ENCODE results near the gene OR5AU1. TPM values are rescaled to one million over a fixed set of nuclear protein-coding genes. Genes with fewer than 3 reads are reported as not detected.

OR5AU1 gene
- polyA plus RNA-seq, 1 donor (not counting 4 experiments of a cell fraction or from before 2014, with no cell fraction given), result not detected

GRCh38 chr14:21192875-21193535 lies 37.1 kb upstream of the OR5AU1 start:
- Histone ChIP-seq H3K9ac (ENCODE audit: control insufficient read depth, extremely low read depth, insufficient read depth, low read length) (no peak overlapping the region), H3K79me2 (ENCODE audit: control insufficient read depth, insufficient read depth, low read length) (no peaks in the 10 kb centered on the region), H3K36me3 (ENCODE audit: control insufficient read depth in 2 of 2, extremely low read depth in 1 of 2, insufficient read depth in 2 of 2, low read length in 2 of 2) (no peaks in the 10 kb centered on the region), H3K27ac (ENCODE audit: control insufficient read depth, insufficient read depth, low read length) (no peak overlapping the region), H3K4me1 (ENCODE audit: control insufficient read depth, extremely low read depth, insufficient read depth, low read length) (no peaks in the 10 kb centered on the region), H4K20me1 (ENCODE audit: control insufficient read depth, extremely low read depth, insufficient read depth, low read length) (no peaks in the 10 kb centered on the region), H3K4me3 (ENCODE audit: control insufficient read depth in 2 of 3, extremely low read depth in 1 of 3, insufficient read depth in 2 of 3, low read depth in 1 of 3, low read length in 3 of 3) (no peak overlapping the region), H3K9me1 (ENCODE audit: control insufficient read depth, extremely low read depth, insufficient read depth, low read length) (no peaks in the 10 kb centered on the region), H2AFZ (ENCODE audit: control insufficient read depth, low read length) (no peak overlapping the region), H3K27me3 (ENCODE audit: control insufficient read depth, extremely low read depth, insufficient read depth, low read length) (peaks cover 10% of the 10 kb centered on the region), H3K9me3 (ENCODE audit: control insufficient read depth, low read depth, low read length) (no peaks in the 10 kb centered on the region), H3K4me2 (ENCODE audit: control insufficient read depth, extremely low read depth, insufficient read depth, low read depth, low read length) (no peak overlapping the region)
- DNase-seq (ENCODE audit: low read depth, low spot score) (no peak), FAIRE-seq (no peak)
- TF ChIP-seq EZH2 (IDR thresholded peaks at IDR 0.05; ENCODE audit: low read length) (no peak), CTCF (optimal IDR thresholded peaks at IDR 0.05 in 1 of 3, IDR thresholded peaks at IDR 0.05 in 1 of 3, conservative IDR thresholded peaks at IDR 0.05 in 1 of 3; ENCODE audit: extremely low read depth in 1 of 3, insufficient read depth in 2 of 3, low read length in 3 of 3) (no peak)
- dilution Hi-C loops (cut with MboI; ENCODE audit: extremely low pct_ligation_motif_present, low sequenced_read_pairs), result no loop called here

- no peaks in the 10 kb centered on the region for H3K9me1 ChIP-seq (ENCODE audit: control insufficient read depth, extremely low read depth, insufficient read depth, low read length)
- dilution Hi-C loops (cut with MboI; ENCODE audit: extremely low pct_ligation_motif_present, low sequenced_read_pairs), result no loop called here
- H3K27me3 ChIP-seq (ENCODE audit: control insufficient read depth, extremely low read depth, insufficient read depth, low read length), result peaks cover 10% of the 10 kb centered on the region
- H3K9ac ChIP-seq (ENCODE audit: control insufficient read depth, extremely low read depth, insufficient read depth, low read length), result no peak overlapping the region
- H4K20me1 ChIP-seq (ENCODE audit: control insufficient read depth, extremely low read depth, insufficient read depth, low read length), result no peaks in the 10 kb centered on the region
- no peak overlapping the region for H2AFZ ChIP-seq (ENCODE audit: control insufficient read depth, low read length)
- no peaks in the 10 kb centered on the region for H3K4me1 ChIP-seq (ENCODE audit: control insufficient read depth, extremely low read depth, insufficient read depth, low read length)
- H3K36me3 ChIP-seq (ENCODE audit: control insufficient read depth in 2 of 2, extremely low read depth in 1 of 2, insufficient read depth in 2 of 2, low read length in 2 of 2), result no peaks in the 10 kb centered on the region
- FAIRE-seq (no peak), DNase-seq (ENCODE audit: low read depth, low spot score) (no peak)
- H3K9me3 ChIP-seq (ENCODE audit: control insufficient read depth, low read depth, low read length), result no peaks in the 10 kb centered on the region
- H3K4me3 ChIP-seq (ENCODE audit: control insufficient read depth in 2 of 3, extremely low read depth in 1 of 3, insufficient read depth in 2 of 3, low read depth in 1 of 3, low read length in 3 of 3), result no peak overlapping the region
- H3K27ac ChIP-seq (ENCODE audit: control insufficient read depth, insufficient read depth, low read length), result no peak overlapping the region
- TF ChIP-seq CTCF (optimal IDR thresholded peaks at IDR 0.05 in 1 of 3, IDR thresholded peaks at IDR 0.05 in 1 of 3, conservative IDR thresholded peaks at IDR 0.05 in 1 of 3; ENCODE audit: extremely low read depth in 1 of 3, insufficient read depth in 2 of 3, low read length in 3 of 3) (no peak), EZH2 (IDR thresholded peaks at IDR 0.05; ENCODE audit: low read length) (no peak)
- no peaks in the 10 kb centered on the region for H3K79me2 ChIP-seq (ENCODE audit: control insufficient read depth, insufficient read depth, low read length)
- no peak overlapping the region for H3K4me2 ChIP-seq (ENCODE audit: control insufficient read depth, extremely low read depth, insufficient read depth, low read depth, low read length)
Observed at GRCh38 chr14:21192447-21192822, 36.6 kb upstream of the OR5AU1 start.

Measured in keratinocyte (primary cell).